GM12801 (cell line): Measurements from ENCODE around the gene COQ4.

Source experiments
- CTCF ChIP-seq: IDR thresholded peaks from one replicate; pipeline ENCODE4 v1.5.1; 2011; ENCODE audit warnings: control low read depth; ENCODE audit not compliant: insufficient read length; ENCODE audit errors: extremely low read depth

The COQ4 gene

GRCh38 chr9:128282500-128282899, 40.1 kb upstream of the COQ4 start:
- no peak for TF ChIP-seq CTCF

- no peak for TF ChIP-seq CTCF
Measured at GRCh38 chr9:128285033-128285784, 37.4 kb upstream of the COQ4 start.

- TF ChIP-seq CTCF = no peak
Measured at GRCh38 chr9:128286440-128286839, 36.2 kb upstream of the COQ4 start.

GRCh38 chr9:128288273-128289004, 34.2 kb upstream of the COQ4 start:
- no peak for TF ChIP-seq CTCF

GRCh38 chr9:128292009-128292408, 30.6 kb upstream of the COQ4 start:
- TF ChIP-seq CTCF = no peak

- TF ChIP-seq CTCF = no peak
Measured at GRCh38 chr9:128293091-128293490, 29.5 kb upstream of the COQ4 start.

GRCh38 chr9:128294142-128294541, 28.5 kb upstream of the COQ4 start:
- TF ChIP-seq CTCF = no peak
